Suprapubic skin (tissue), 3 donors: ENCODE data around the gene GLA.

Experiments
- CTCF ChIP-seq, 2 donors: fragments of 200-600 bp in 1 of 2; fragments of 450-650 bp in 1 of 2; sonication (generic) in 1 of 2; IDR thresholded peaks; one replicate each; pipeline ENCODE4 v1.5.1; 2016 to 2019; ENCODE audit warnings: antibody characterized with exemption in 2 of 2, mild to moderate bottlenecking in 1 of 2, moderate library complexity in 1 of 2
- POLR2A ChIP-seq, 2 donors: fragments of 450-650 bp; IDR thresholded peaks; one replicate each; pipeline ENCODE4 v1.6.1; 2017; ENCODE audit warnings: antibody characterized with exemption in 2 of 2, mild to moderate bottlenecking in 2 of 2, moderate library complexity in 2 of 2

GRCh38 chrX:101416691-101417090, 9.0 kb upstream of the GLA start:
- TF ChIP-seq CTCF (IDR thresholded peaks at IDR 0.05) (no peak), POLR2A (IDR thresholded peaks at IDR 0.05) (no peak)
